GM15510 (cell line): ENCODE measurements around the gene SENP6.

Source experiments
- POLR2A ChIP-seq: IDR thresholded peaks from 3 replicates; pipeline ENCODE4 v1.6.1; 2011; ENCODE audit warnings: borderline replicate concordance; ENCODE audit not compliant: insufficient read length; ENCODE audit errors: extremely low read depth

Gene SENP6

DNA sequence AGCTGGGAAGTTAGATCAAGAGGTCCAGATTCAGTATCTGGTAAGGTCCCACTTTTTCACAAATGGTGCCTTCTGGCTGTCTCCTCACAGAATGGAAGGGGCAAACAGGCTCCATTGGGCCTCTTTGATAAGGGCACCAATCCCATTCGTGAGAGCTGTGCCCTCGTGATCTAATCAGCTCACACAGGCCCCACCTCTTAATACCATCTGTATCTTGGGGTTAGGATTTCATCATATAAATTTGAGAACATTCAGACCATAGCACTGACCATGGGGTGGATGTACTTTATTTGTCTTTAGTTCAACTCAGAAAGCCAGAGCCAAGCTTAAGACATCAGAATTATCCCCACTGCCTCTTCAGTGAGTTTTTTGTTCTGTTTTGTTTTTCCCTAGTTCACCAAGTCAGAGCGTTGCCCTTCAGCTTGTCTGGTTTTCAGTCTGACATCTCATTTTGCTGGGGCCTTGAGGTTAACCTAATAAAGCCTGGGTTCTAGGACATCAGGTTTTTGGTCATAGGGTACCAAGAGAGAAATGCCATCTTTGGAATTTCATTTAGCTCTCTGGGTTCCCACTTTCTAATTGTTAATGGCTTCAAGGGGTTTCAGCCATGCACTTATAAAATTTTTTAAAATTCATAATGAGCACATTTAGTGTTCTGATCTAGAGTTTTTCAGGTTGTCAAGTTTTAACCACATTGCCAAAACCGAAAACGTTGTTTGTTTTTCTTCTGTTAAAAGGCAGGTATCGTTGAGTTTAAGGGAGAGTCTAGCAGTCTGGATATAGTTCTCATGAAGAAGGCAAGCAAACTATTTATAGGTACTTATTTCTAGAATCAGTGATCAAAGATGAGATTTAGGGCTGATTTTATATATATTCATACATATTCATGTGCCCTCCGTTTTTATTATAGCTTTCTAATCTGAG lies 19.0 kb downstream of the SENP6 start:
- TF ChIP-seq POLR2A = no peak

DNA sequence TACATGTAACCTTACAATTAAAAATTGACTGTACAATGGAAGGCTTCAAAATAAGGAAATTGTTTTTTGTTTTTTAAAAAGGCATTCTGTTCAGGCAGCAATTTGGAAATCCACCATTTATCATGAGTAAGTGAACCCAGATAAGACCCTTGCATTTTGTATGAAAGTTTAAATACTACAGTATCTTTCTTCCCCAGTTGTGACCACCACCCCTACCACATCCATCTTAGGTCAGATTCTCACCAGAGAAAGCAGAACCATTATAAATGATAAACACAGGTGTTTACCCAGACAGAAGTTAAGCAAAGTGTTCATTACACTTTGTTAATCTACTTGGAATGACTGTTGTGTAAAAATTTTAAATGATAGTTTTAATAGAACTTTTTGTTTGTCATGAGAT lies 20.2 kb downstream of the SENP6 start:
- TF ChIP-seq POLR2A = no peak

DNA sequence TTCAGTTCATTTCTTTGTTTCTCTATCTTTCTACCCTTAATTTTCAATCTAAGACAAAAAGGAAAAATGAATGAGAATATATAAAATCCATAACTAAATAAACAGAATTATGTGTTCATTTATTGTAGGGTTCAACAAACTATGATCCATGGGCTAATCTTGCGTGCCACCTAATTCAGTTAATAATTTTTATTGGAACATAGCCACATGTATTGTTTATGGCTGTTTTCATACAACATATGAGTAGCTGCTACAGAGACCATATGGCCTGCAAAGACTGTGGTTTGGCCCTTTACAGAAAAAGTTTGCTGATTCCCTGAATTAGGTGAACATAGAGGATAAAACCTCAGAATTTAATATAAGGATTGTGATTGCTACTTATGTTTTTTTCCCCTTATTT lies 21.8 kb downstream of the SENP6 start:
- TF ChIP-seq POLR2A = no peak

DNA sequence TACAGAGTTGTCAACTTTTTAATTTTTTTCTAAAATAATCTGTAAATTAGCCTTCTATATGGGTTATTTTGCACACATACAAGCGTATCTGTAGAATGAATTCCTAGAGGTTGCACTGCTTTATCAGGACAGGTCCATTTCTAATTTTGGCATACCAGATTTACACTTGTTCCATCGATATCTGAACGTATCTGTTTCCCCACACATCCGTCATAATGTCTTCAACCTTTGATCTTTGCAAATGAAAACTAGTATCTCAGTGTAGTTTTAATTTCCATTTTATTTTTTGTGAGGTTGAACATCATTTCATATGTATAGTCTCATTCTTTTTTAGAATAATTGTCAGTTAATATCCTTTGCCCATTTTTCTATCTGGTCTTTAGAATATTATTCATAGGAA lies 22.7 kb downstream of the SENP6 start:
- no peak for TF ChIP-seq POLR2A

DNA sequence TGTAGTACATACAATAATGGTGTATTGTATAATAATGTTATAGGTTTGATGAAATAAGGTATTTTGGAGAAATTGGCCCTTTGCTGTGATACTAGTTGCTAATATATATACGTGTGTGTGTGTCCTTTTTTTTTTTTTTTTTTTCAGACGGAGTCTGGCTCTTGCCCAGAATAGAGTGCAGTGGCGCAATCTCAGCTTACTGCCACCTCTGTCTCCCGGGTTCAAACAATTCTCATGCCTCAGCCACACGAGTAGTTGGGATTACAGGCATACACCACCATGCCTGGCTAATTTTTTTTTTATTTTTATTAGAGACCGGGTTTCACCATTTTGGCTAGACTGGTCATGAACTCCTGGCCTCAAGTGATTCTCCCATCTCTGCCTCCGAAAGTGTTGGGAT lies 23.3 kb downstream of the SENP6 start:
- TF ChIP-seq POLR2A = no peak

DNA sequence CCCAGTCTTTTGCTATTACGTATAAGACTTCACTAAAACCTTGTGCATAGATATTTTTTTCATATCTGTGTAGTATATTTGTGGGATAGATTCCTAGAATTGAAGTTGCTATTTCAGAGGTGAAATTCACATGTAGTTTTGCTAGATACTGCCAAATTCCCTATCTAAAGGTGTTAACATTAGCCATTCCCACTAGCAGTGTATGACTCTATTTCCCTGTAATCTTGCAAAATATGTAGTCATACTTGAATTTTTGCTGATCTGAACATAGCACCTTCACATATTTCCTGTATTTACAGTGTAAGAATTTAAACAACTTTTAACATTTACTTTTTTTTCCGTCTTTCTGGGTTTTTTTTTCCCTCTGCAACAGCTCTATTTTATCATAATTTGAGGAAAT lies 24.9 kb downstream of the SENP6 start:
- no peak for TF ChIP-seq POLR2A

DNA sequence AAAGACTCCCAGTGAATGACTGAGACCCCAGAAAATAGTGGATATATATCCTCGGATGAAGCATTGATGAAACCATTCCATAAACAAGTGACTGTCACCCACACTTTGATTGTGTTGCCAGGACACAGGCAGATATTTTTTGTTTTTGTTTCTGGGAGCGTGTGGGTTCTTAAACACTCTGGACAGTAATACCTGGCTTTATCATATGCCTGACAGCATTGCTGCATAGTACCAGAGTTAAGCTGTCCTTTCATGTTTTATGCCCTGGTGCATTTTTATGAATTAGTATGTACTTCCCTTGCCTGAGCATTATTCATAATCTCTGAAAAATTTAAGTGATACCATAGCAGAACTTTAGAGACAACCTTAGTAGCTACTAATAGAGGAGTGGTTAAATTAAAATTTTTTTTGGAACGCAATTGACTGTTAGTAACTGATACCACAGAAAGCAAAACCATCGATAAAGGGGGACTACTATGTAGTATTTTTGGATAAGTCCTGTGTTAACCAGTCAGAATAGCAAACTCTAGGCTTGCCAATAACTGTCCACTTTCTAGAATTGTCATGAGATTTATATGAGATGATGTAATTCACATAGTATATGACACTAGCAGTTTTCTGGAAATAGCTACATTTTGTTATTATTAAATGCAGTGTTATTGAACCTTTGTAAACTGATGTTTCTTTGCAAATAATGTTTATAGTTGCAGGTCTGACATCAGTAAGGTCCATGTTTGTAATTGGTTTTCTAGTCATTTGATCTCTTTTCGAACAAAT lies 30.4 kb downstream of the SENP6 start:
- no peak for TF ChIP-seq POLR2A

DNA sequence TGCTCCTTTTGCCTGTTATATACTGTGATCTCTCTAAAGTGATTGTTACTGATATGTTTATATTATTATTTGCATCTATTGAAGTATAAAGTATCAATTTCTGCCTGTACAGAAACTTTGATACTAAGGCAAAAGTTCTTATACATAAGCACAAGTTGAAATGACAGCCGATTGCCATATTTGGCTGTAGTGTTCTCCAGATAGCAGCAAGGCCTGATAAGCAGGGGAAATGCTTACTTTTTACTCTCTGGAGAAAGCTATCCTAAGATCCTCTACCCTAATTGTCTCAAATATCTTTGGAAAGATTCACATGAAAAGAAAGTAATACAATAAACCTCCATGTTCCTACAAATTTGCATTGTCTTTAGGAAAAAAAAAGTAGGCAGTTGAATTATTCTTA lies 31.4 kb downstream of the SENP6 start:
- no peak for TF ChIP-seq POLR2A

DNA sequence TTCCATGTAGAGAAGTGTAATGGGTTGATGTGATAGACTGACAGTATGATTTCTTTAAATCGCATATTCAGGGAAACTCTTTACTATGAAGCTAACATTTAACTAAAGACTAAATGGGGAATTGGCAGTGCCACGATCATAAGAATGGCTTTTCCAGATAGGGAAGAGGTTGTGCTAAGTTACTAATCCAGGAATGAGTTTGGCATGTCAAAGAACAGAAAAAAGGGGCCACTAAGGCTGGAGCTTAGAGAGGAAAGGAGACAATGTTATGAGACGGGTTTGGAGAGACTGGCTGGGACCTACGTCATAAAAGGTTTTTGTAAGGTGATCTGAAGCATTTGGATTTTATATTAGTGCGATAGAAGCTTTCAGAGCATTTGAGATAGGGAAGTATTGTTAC lies 40.6 kb downstream of the SENP6 start:
- no peak for TF ChIP-seq POLR2A

DNA sequence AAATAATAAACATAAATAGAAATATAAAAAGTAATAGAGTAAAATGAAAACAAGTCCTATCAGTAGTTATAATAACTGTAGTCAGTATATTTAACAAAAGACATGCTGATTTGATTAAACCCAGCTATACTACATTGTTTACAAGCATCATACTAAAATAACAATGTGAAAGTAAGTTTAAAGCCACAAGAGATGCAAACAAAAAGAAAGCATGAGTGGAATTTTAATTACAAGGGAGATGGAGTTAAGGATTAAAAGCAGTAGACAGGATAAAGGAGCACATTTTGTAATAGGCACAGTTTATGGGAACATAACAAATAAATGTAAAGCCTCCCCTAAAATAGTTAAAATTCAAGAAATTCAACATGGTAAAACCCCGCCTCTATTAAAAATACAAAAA lies 41.5 kb downstream of the SENP6 start:
- no peak for TF ChIP-seq POLR2A

DNA sequence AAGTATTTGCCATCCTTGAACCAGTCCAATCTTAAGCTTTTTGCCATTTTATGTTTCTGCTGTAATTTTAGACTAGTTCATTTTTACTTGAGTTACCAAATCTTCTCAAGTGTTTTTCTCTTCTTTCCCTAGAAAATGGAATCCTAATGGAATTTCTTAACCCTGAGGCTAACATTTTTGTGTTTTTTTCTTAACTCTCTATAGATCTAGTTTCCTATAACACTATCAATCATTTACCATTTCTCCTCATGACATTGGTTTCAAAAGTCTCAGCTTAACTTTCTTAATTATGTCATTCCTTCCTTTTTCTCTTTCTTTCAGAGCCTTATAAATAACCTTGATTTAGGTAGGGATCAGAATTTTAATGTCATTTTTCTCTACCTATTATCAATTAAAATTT lies 54.8 kb downstream of the SENP6 start:
- no peak for TF ChIP-seq POLR2A

DNA sequence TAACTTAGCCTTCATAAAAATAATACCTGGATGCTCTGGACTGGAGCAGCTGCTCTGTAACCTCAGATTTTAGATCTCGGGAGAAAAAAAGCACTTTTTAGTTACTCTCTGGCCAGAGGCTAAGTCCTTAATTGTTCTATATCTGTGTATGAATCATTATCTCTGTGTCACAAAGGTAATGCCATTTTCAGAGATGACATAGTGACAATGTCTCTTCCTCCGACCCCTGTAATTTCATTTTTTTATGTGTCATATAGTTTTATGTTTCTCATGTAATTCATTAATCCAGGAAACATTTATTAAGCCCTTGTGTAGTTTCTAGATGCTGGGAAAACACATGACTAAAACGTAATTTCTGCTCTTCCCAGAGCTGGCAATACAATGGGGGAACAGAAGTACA lies 55.6 kb downstream of the SENP6 start:
- no peak for TF ChIP-seq POLR2A

DNA sequence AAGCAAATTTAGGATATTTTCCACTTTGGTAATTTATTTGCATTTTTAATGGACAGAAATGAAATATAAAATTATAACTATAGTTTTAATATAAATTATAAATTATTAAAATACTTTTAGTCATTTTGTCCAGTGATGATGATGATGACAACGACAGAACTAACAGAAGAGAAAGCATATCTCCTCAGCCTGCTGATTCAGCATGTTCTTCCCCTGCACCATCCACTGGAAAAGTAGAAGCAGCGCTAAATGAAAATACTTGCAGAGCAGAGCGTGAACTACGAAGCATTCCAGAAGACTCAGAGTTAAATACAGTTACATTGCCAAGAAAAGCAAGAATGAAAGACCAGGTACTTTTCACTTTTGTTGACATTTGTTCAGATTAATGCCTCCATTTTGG lies 64.9 kb downstream of the SENP6 start:
- no peak for TF ChIP-seq POLR2A

DNA sequence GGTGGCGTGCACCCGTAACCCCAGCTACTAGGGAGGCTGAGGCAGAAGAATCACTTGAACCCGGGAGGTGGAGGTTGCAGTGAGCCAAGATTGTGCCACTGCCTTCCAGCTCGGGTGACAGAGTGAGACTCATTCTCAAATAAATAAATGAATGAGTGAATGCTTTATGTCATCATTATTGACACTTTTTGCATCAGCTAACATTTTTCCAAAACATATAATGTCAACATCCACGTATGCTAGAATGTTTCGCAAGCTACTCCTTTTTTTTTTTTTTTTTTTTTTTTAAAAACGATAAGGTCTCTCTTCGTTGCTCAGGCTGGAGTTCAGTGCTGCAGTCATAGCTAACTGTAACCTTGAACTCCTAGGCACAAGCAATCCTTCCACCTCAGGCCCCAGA lies 72.2 kb downstream of the SENP6 start:
- TF ChIP-seq POLR2A = no peak

DNA sequence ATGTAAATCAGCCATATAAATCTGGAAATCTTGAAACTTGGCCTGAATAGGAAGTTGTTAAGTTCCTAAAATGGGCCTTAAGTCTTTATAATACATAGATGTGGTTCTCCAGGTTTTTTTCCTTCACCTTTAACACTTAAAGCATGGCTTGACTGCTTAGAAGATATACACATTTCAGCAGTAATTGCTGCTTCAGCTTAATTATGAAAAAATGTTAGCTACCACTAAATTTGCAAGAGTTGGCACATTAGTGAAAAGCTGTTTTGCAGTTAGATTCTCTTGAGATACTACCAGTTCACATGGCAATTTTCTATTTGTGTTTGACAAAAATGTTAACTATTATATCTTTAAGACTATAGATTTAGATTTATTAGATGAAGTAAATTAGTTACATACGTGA lies 74.7 kb downstream of the SENP6 start:
- TF ChIP-seq POLR2A = no peak

DNA sequence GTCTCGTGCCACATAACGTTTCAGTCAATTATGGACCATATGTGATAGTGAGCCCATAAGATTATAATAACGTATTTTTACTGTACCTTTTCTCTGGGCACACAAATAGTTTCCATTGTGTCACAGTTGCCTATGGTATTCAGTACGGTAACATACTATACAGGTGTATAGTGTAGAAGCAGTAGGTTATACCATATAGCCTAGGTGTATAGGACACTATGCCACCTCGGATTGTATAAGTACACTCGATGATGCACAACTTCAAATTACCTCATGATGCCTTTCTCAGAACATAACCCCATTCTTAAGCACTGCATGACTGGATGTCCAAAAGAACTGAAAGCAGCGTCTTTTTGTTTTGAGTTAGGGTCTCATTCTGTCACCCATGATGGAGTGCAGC lies 87.9 kb downstream of the SENP6 start:
- no peak for TF ChIP-seq POLR2A

DNA sequence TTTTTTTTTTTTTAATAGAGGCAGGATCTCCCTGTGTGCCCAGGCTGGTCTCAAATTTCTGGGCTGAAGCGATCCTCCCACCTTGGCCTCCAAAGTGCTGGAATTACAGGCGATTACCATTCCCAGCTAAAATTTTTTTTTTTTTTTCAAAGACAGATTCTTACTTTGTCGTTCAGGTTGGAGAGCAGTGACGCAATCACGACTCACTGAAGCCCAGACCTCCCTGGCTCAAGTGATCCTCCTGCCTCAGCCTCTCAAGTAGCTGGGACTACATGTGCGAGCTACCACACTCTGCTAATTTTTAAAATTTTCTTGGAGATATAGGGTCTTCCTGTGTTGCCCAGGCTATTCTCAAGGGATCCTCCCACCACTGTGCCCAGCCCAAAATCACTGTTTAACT lies 89.3 kb downstream of the SENP6 start:
- no peak for TF ChIP-seq POLR2A

DNA sequence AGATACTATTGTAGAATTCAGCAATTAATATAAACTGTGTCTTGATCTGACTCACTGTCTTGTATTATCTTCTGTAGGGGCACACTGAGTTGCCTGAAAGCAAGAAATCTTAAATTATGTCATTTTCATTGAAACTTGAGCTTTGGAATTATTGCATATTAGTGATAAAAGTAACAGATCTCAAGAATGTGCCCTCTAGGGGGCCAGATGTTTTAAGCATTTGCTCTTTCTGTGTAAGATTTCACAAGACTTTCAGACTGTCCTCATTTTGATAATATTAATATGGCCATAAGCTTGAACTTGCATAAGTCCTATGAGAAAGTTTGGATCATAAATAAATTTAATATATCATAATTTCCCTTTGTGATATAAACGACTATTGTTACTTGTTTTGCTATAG lies 91.9 kb downstream of the SENP6 start:
- TF ChIP-seq POLR2A = no peak
